Measurements from ENCODE around the gene HRAS. TPM values are rescaled to one million over a fixed set of nuclear protein-coding genes. Genes with fewer than 3 reads are reported as not detected.

HRAS gene
- total and polyA plus RNA-seq, 2 of the 13 experiments (the other 11 are each of a cell fraction or from before 2014, with no cell fraction given): 32.9 to 50.0 TPM

DNA sequence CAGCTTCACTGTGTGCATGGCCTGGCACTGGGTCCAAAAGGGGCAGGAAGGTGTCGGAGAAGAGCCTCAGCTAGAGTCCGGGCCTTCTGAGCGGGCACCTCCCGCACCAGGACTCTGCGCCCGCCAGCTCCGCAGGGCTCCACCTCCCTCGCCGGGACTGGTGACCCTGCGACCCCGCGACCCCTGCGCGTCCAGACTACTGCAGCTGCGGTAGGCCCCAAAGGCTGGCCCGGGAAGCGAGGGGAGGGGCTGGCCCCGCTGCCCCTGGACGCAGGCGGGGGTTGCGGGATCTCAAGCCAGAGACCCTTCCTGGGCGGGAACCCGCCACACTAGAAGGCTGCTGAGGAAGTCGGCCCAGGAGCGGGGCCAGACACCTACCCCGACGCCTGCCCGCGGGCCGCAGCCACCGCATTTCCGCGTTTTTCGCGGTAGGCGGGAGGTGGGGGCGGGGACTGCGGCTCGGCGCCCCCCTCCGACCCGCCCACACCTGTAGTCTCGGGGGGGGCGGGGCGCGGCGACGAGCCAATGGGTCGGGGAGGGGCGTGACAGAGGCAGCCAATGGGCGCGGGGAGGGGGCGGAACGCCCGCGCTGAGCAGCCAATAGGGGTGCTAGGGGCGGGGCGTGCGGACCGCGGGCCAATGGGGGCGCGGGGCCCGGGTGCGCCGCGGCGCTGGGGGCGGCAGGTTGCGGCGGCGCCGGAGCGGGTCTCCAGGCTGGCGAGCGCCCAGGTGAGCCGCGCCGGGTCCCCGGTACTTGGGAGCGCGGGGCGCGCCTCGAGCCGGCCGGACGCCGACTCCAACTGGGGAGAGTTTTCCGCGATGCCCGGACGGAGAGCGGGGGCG lies 25.1 kb upstream of the HRAS start, which contains the start of the genes LMNTD2 and RASSF7 (continued):
- TF ChIP-seq, protein P1, sequence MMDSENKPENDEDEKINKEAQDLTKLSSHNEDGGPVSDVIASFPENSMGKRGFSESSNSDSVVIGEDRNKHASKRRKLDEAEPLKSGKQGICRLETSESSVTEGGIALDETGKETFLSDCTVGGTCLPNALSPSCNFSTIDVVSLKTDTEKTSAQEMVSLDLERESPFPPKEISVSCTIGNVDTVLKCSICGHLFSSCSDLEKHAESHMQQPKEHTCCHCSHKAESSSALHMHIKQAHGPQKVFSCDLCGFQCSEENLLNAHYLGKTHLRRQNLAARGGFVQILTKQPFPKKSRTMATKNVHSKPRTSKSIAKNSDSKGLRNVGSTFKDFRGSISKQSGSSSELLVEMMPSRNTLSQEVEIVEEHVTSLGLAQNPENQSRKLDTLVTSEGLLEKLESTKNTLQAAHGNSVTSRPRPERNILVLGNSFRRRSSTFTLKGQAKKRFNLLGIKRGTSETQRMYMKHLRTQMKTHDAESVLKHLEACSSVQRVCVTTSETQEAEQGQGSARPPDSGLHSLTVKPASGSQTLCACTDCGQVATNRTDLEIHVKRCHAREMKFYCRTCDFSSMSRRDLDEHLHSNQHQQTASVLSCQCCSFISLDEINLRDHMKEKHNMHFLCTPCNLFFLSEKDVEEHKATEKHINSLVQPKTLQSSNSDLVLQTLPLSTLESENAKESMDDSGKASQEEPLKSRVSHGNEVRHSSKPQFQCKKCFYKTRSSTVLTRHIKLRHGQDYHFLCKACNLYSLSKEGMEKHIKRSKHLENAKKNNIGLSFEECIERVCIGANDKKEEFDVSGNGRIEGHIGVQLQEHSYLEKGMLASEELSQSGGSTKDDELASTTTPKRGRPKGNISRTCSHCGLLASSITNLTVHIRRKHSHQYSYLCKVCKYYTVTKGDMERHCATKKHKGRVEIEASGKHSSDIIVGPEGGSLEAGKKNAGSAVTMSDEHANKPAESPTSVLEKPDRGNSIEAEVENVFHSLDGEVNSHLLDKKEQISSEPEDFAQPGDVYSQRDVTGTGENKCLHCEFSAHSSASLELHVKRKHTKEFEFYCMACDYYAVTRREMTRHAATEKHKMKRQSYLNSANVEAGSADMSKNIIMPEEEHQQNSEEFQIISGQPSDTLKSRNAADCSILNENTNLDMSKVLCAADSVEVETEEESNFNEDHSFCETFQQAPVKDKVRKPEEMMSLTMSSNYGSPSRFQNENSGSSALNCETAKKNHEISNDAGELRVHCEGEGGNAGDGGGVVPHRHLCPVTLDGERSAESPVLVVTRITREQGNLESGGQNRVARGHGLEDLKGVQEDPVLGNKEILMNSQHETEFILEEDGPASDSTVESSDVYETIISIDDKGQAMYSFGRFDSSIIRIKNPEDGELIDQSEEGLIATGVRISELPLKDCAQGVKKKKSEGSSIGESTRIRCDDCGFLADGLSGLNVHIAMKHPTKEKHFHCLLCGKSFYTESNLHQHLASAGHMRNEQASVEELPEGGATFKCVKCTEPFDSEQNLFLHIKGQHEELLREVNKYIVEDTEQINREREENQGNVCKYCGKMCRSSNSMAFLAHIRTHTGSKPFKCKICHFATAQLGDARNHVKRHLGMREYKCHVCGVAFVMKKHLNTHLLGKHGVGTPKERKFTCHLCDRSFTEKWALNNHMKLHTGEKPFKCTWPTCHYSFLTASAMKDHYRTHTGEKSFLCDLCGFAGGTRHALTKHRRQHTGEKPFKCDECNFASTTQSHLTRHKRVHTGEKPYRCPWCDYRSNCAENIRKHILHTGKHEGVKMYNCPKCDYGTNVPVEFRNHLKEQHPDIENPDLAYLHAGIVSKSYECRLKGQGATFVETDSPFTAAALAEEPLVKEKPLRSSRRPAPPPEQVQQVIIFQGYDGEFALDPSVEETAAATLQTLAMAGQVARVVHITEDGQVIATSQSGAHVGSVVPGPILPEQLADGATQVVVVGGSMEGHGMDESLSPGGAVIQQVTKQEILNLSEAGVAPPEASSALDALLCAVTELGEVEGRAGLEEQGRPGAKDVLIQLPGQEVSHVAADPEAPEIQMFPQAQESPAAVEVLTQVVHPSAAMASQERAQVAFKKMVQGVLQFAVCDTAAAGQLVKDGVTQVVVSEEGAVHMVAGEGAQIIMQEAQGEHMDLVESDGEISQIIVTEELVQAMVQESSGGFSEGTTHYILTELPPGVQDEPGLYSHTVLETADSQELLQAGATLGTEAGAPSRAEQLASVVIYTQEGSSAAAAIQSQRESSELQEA (CRISPR knock-in tag; IDR thresholded peaks at IDR 0.05; ENCODE audit: not compliant biosample characterization): peak; percentile 62
- no peak for TF ChIP-seq PRPF4 (IDR thresholded peaks at IDR 0.05; ENCODE audit: low read depth, low read length, poor library complexity, severe bottlenecking)
- no peak for TF ChIP-seq KMT2A (CRISPR knock-in tag; IDR thresholded peaks at IDR 0.05)
- TF ChIP-seq SOX5 (CRISPR knock-in tag; IDR thresholded peaks at IDR 0.05; ENCODE audit: borderline replicate concordance): 0 out of 2 replicates have a peak, but pooled peaks have one; percentile 7
- TF ChIP-seq GTF3A (CRISPR knock-in tag; conservative IDR thresholded peaks at IDR 0.05): no peak
- TF ChIP-seq ELF4 (CRISPR knock-in tag; IDR thresholded peaks at IDR 0.05; ENCODE audit: borderline replicate concordance): peak; percentile 89
- no peak for TF ChIP-seq CEBPB (IDR thresholded peaks at IDR 0.05; ENCODE audit: borderline replicate concordance, low read depth, low read length)
- TF ChIP-seq BHLHE40 (IDR thresholded peaks at IDR 0.05; ENCODE audit: low read length): no peak
- TF ChIP-seq KLF15 (CRISPR knock-in tag; IDR thresholded peaks at IDR 0.05; ENCODE audit: borderline replicate concordance): no peak; the same call in 1 of the 2 replicates
- TF ChIP-seq HHEX (CRISPR knock-in tag; IDR thresholded peaks at IDR 0.05): no peak
- peak; percentile 33; the same call in 1 of the 2 replicates for TF ChIP-seq MTA1 (CRISPR knock-in tag; IDR thresholded peaks at IDR 0.05; ENCODE audit: borderline replicate concordance)
- TF ChIP-seq KAT8 (CRISPR knock-in tag; IDR thresholded peaks at IDR 0.05): peak; percentile 77
- TF ChIP-seq ZNF607 (CRISPR knock-in tag; IDR thresholded peaks at IDR 0.05; ENCODE audit: borderline replicate concordance): peak; percentile 41
- TF ChIP-seq ZNF24 (IDR thresholded peaks at IDR 0.05): no peak
- no peak for TF ChIP-seq FOXK1 (CRISPR knock-in tag; IDR thresholded peaks at IDR 0.05; ENCODE audit: borderline replicate concordance, low read depth)
- TF ChIP-seq, protein P2, sequence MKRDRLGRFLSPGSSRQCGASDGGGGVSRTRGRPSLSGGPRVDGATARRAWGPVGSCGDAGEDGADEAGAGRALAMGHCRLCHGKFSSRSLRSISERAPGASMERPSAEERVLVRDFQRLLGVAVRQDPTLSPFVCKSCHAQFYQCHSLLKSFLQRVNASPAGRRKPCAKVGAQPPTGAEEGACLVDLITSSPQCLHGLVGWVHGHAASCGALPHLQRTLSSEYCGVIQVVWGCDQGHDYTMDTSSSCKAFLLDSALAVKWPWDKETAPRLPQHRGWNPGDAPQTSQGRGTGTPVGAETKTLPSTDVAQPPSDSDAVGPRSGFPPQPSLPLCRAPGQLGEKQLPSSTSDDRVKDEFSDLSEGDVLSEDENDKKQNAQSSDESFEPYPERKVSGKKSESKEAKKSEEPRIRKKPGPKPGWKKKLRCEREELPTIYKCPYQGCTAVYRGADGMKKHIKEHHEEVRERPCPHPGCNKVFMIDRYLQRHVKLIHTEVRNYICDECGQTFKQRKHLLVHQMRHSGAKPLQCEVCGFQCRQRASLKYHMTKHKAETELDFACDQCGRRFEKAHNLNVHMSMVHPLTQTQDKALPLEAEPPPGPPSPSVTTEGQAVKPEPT (CRISPR knock-in tag; IDR thresholded peaks at IDR 0.05; ENCODE audit: low read depth): 0 out of 2 replicates have a peak, but pooled peaks have one; percentile 21
- TF ChIP-seq ZNF225 (CRISPR knock-in tag; IDR thresholded peaks at IDR 0.05): 0 out of 2 replicates have a peak, but pooled peaks have one; percentile 33
- TF ChIP-seq, protein P3, sequence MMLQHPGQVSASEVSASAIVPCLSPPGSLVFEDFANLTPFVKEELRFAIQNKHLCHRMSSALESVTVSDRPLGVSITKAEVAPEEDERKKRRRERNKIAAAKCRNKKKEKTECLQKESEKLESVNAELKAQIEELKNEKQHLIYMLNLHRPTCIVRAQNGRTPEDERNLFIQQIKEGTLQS (CRISPR knock-in tag; IDR thresholded peaks at IDR 0.05): peak; percentile 28; the same call in 1 of the 2 replicates
- TF ChIP-seq ZBTB42 (CRISPR knock-in tag; IDR thresholded peaks at IDR 0.05): 0 out of 2 replicates have a peak, but pooled peaks have one; percentile 37
